Transverse colon (tissue), 4 donors: ENCODE results near the gene OR5H2. TPM values are rescaled to one million over a fixed set of nuclear protein-coding genes. Genes with fewer than 3 reads are reported as not detected.

Source experiments
- DNase-seq: peaks from one replicate; pipeline ENCODE4 v3.0.0-alpha.2; 2019
- H3K27ac ChIP-seq, 4 donors: fragments of 200-600 bp; sonication (generic); 2 replicates each; pipeline ENCODE4 v1.5.1; 2016 to 2018; ENCODE audit warnings: inconsistent platforms in 4 of 4
- H3K27me3 ChIP-seq: fragments of 200-600 bp; sonication (generic); 2 replicates; pipeline ENCODE4 v1.5.1; 2017; ENCODE audit warnings: inconsistent platforms
- H3K36me3 ChIP-seq, 4 donors: fragments of 200-600 bp; sonication (generic); 2 replicates each; pipeline ENCODE4 v1.5.1; 2017 to 2019; ENCODE audit warnings: inconsistent platforms in 4 of 4
- H3K4me1 ChIP-seq, 4 donors: fragments of 200-600 bp; sonication (generic); 2 replicates each; pipeline ENCODE4 v1.5.1; 2017 to 2020; ENCODE audit warnings: inconsistent platforms in 4 of 4
- H3K4me3 ChIP-seq, 4 donors: fragments of 200-600 bp; sonication (generic); 1 replicate in 1 of 4; 2 replicates in 3 of 4; pipeline versions ENCODE4 v1.5.1 to v1.6.1; 2017 to 2019; ENCODE audit warnings: inconsistent platforms in 4 of 4
- H3K9me3 ChIP-seq, 2 donors: fragments of 200-600 bp; sonication (generic); 2 replicates each; pipeline ENCODE4 v1.5.1; 2017 to 2019; ENCODE audit warnings: inconsistent platforms in 2 of 2
- CTCF ChIP-seq, 5 experiments: fragments of 200-600 bp in 3 of 5; fragments of 450-650 bp in 2 of 5; sonication (generic) in 3 of 5; IDR thresholded peaks; 1 replicate in 2 of 5; 2 replicates in 3 of 5; pipeline ENCODE4 v1.5.1; 2016 to 2017; ENCODE audit warnings: antibody characterized with exemption in 5 of 5, inconsistent platforms in 3 of 5, mild to moderate bottlenecking in 2 of 5, moderate library complexity in 1 of 5
- EP300 ChIP-seq: sonication (generic); formaldehyde crosslinking; IDR thresholded peaks from one replicate; pipeline ENCODE4 v1.6.1; 2017; ENCODE audit warnings: antibody characterized with exemption, low read depth
- POLR2A ChIP-seq: fragments of 450-650 bp; IDR thresholded peaks from one replicate; pipeline ENCODE4 v1.6.1; 2016; ENCODE audit warnings: antibody characterized with exemption, mild to moderate bottlenecking, moderate library complexity
- POLR2AphosphoS5 ChIP-seq, 3 donors: sonication (generic); formaldehyde crosslinking; IDR thresholded peaks; one replicate each; pipeline ENCODE4 v1.6.1; 2016; ENCODE audit warnings: antibody characterized with exemption in 3 of 3
- WGBS, 2 donors: methylation state at CpG; one replicate each; pipeline ENCODE4 v1.1.5; 2018; ENCODE audit warnings: low coverage in 1 of 2; 5-methylcytosine and 5-hydroxymethylcytosine counted together
- in situ Hi-C, 4 donors: fragments of 200-750 bp; cut with MboI; loops; one replicate each; pipeline versions ENCODE4 v1.15.0 to v1.15.1; 2017; ENCODE audit warnings: low sequenced_read_pairs in 3 of 4, low pct_ligation_motif_present in 1 of 4, low pct_unique_long_range_greater_than_20kb in 1 of 4
- intact Hi-C: fragments of 100-400 bp; cut with DNase I; formaldehyde crosslinking; loops from one replicate; pipeline ENCODE4 v1.15.1; 2023; ENCODE audit warnings: low total_unique reads
- total RNA-seq, 4 donors: library from RNA; depleted of rRNA; stranded (reverse); fragments of >200 nt; gene quantifications; one replicate each; pipeline ENCODE4 v1.1.0, GENCODE V29; 2016

The OR5H2 gene
- total RNA-seq: not detected

- TF ChIP-seq POLR2A (no peak), CTCF (IDR thresholded peaks at IDR 0.05) (no peak), POLR2AphosphoS5 (IDR thresholded peaks at IDR 0.05) (no peak), EP300 (no peak)
- Histone ChIP-seq H3K4me1 (no peaks in the 10 kb centered on the region), H3K4me3 (no peak within 1 kb of the TSS), H3K9me3 (no peaks in the 10 kb centered on the region), H3K27me3 (no peaks in the 10 kb centered on the region), H3K27ac (no peak within 1 kb of the TSS), H3K36me3 (no peaks in the 10 kb centered on the region)
- no peak for DNase-seq
- intact Hi-C loops: no loop called here
- in situ Hi-C loops: no loop called here
- 44 to 48% methylated on average over 2 of the region's 2 CpGs for WGBS, 2 donors
Observed at GRCh38 chr3:98282205-98282604, at the start of gene OR5H2. Gene OR5H2, plus strand, starts transcription at chr3:98282505. Its CDS starts 398 bp downstream, at chr3:98282903.

DNA sequence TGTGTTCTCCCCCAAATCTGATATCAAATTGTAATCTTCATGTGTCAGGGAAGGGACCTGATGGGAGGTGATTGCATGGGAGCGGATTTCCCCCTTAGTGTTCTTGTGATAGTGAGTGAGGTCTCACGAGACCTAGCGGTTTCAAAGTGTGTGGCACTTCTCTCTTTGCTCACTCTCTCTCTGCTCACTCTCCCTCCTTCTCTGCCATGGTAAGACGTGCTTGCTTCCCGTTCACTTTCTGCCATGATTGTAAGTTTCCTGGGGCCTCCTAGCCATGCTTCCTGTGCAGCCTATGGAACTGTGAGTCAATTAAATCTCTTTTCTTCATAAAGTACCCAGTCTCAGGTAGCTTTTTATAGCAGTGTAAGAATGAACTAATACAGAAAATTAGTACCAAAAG is 48.8 kb upstream of the OR5H2 start:
- Histone ChIP-seq H3K27me3 (no peaks in the 10 kb centered on the region), H3K27ac (no peak overlapping the region), H3K36me3 (no peaks in the 10 kb centered on the region), H3K9me3 (no peaks in the 10 kb centered on the region), H3K4me3 (no peak overlapping the region), H3K4me1 (no peaks in the 10 kb centered on the region)
- in situ Hi-C loops: no loop called here
- DNase-seq: no peak
- TF ChIP-seq CTCF (IDR thresholded peaks at IDR 0.05): no peak
- no peak for TF ChIP-seq POLR2A
- no peak for TF ChIP-seq POLR2AphosphoS5 (IDR thresholded peaks at IDR 0.05)
- TF ChIP-seq EP300: no peak
- intact Hi-C loops: no loop called here
- 62 to 76% methylated on average over 2 to 5 of the region's 5 CpGs for WGBS, 2 donors

- no peaks in the 10 kb centered on the region for H3K27me3 ChIP-seq
- no peaks in the 10 kb centered on the region for H3K4me1 ChIP-seq
- no peak for DNase-seq
- in situ Hi-C loops: no loop called here
- intact Hi-C loops: no loop called here
- no peak overlapping the region for H3K27ac ChIP-seq
- H3K4me3 ChIP-seq: no peak overlapping the region
- H3K9me3 ChIP-seq: no peaks in the 10 kb centered on the region
- TF ChIP-seq CTCF (IDR thresholded peaks at IDR 0.05) (no peak), POLR2AphosphoS5 (IDR thresholded peaks at IDR 0.05) (no peak), POLR2A (no peak), EP300 (no peak)
- no peaks in the 10 kb centered on the region for H3K36me3 ChIP-seq
Observed at GRCh38 chr3:98240131-98240530, 42.2 kb upstream of the OR5H2 start.

GRCh38 chr3:98242155-98242554 is 40.1 kb upstream of the OR5H2 start:
- 24 to 81% methylated on average over 1 of the region's 1 CpG for WGBS, 2 donors
- Histone ChIP-seq H3K4me1 (no peaks in the 10 kb centered on the region), H3K4me3 (no peak overlapping the region), H3K9me3 (no peaks in the 10 kb centered on the region), H3K27ac (no peak overlapping the region), H3K36me3 (no peaks in the 10 kb centered on the region), H3K27me3 (no peaks in the 10 kb centered on the region)
- intact Hi-C loops: no loop called here
- DNase-seq: no peak
- no peak for TF ChIP-seq CTCF (IDR thresholded peaks at IDR 0.05)
- no peak for TF ChIP-seq POLR2A
- TF ChIP-seq POLR2AphosphoS5 (IDR thresholded peaks at IDR 0.05): no peak
- no peak for TF ChIP-seq EP300
- in situ Hi-C loops: no loop called here
